Smooth muscle cell (in vitro differentiated cells): ENCODE data around the gene KRT1. TPM values are rescaled to one million over a fixed set of nuclear protein-coding genes. Genes with fewer than 3 reads are reported as not detected.

Experiments
- DNase-seq: peaks from one replicate; lab custom pipeline; 2025; ENCODE audit not compliant: unreplicated experiment; lab: John Stamatoyannopoulos, UW
- H2AFZ ChIP-seq: fragments of 200-600 bp; sonication (generic); 2 replicates; pipeline ENCODE4 v1.6.0; 2016; ENCODE audit warnings: antibody characterized with exemption, low read depth, mild to moderate bottlenecking
- H3F3A ChIP-seq: fragments of 200-600 bp; sonication (generic); 2 replicates; pipeline ENCODE4 v1.6.0; 2017; ENCODE audit warnings: antibody characterized with exemption, low read depth
- H3K27ac ChIP-seq: fragments of 200-600 bp; sonication (generic); 2 replicates; pipeline ENCODE4 v1.5.1; 2016; ENCODE audit warnings: low read depth, mild to moderate bottlenecking
- H3K27me3 ChIP-seq: fragments of 200-600 bp; sonication (generic); 2 replicates; pipeline ENCODE4 v1.6.1; 2016; ENCODE audit warnings: low read depth, mild to moderate bottlenecking
- H3K36me3 ChIP-seq: fragments of 200-600 bp; sonication (generic); 2 replicates; pipeline ENCODE4 v1.5.1; 2016; ENCODE audit warnings: low read depth
- H3K4me1 ChIP-seq: fragments of 200-600 bp; sonication (generic); 2 replicates; pipeline ENCODE4 v1.5.1; 2016; ENCODE audit warnings: low read depth
- H3K4me2 ChIP-seq: fragments of 200-600 bp; sonication (generic); 2 replicates; pipeline ENCODE4 v1.6.0; 2016; ENCODE audit warnings: mild to moderate bottlenecking
- H3K4me3 ChIP-seq: fragments of 200-600 bp; sonication (generic); 2 replicates; pipeline ENCODE4 v1.5.1; 2016; ENCODE audit warnings: mild to moderate bottlenecking
- H3K79me2 ChIP-seq: fragments of 200-600 bp; sonication (generic); 2 replicates; pipeline ENCODE4 v1.6.0; 2016; ENCODE audit warnings: low read depth, mild to moderate bottlenecking
- H3K9ac ChIP-seq: fragments of 200-600 bp; sonication (generic); 2 replicates; pipeline ENCODE4 v1.6.0; 2016; ENCODE audit warnings: low read depth
- H3K9me3 ChIP-seq: fragments of 200-600 bp; sonication (generic); replicated peaks from 2 replicates; pipeline ENCODE4 v1.5.1; 2016; ENCODE audit warnings: low read depth
- H4K20me1 ChIP-seq: fragments of 200-600 bp; sonication (generic); 2 replicates; pipeline ENCODE4 v1.6.0; 2016; ENCODE audit warnings: low read depth
- WGBS: methylation state at CpG from one replicate; pipeline ENCODE4 v1.1.7; 2016; ENCODE audit warnings: low lambda C conversion rate; 5-methylcytosine and 5-hydroxymethylcytosine counted together
- polyA plus RNA-seq: library from polyadenylated mRNA; unstranded; fragments of >200 nt; fragmentation: Nextera tagmentation; extraction: Ambion mirVana; gene quantifications from 2 replicates; pipeline ENCODE4 v1.2.1, GENCODE V29; 2016
- total RNA-seq: library from RNA; depleted of rRNA; stranded (reverse); fragments of >200 nt; gene quantifications from 2 replicates; pipeline ENCODE4 v1.2.3, GENCODE V29; 2014
- TF ChIP-seq, protein P1 (sequence below): fragments of 200-600 bp; sonication (generic); IDR thresholded peaks from 2 replicates; pipeline ENCODE4 v1.5.1; 2017; ENCODE audit warnings: borderline replicate concordance, mild to moderate bottlenecking, antibody characterized with exemption; ENCODE audit not compliant: insufficient read depth, poor library complexity, severe bottlenecking

KRT1 gene
- total and polyA plus RNA-seq, 2 experiments from 2014 or later: 5.6 to 13.5 TPM

GRCh38 chr12:52636592-52637258, 43.5 kb downstream of the KRT1 start:
- TF ChIP-seq, protein P1, sequence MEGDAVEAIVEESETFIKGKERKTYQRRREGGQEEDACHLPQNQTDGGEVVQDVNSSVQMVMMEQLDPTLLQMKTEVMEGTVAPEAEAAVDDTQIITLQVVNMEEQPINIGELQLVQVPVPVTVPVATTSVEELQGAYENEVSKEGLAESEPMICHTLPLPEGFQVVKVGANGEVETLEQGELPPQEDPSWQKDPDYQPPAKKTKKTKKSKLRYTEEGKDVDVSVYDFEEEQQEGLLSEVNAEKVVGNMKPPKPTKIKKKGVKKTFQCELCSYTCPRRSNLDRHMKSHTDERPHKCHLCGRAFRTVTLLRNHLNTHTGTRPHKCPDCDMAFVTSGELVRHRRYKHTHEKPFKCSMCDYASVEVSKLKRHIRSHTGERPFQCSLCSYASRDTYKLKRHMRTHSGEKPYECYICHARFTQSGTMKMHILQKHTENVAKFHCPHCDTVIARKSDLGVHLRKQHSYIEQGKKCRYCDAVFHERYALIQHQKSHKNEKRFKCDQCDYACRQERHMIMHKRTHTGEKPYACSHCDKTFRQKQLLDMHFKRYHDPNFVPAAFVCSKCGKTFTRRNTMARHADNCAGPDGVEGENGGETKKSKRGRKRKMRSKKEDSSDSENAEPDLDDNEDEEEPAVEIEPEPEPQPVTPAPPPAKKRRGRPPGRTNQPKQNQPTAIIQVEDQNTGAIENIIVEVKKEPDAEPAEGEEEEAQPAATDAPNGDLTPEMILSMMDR: no peak
- no peak for DNase-seq
- H3K27ac ChIP-seq: no peak overlapping the region
- H4K20me1 ChIP-seq: no peaks in the 10 kb centered on the region
- H3K4me3 ChIP-seq: no peak overlapping the region
- no peaks in the 10 kb centered on the region for H3F3A ChIP-seq
- no peak overlapping the region for H3K9ac ChIP-seq
- H3K4me2 ChIP-seq: no peak overlapping the region
- H2AFZ ChIP-seq: no peak overlapping the region
- no peaks in the 10 kb centered on the region for H3K4me1 ChIP-seq
- H3K36me3 ChIP-seq: no peaks in the 10 kb centered on the region
- WGBS: 75% methylated on average over 5 of the region's 5 CpGs
- H3K79me2 ChIP-seq: no peaks in the 10 kb centered on the region
- H3K9me3 ChIP-seq: no peaks in the 10 kb centered on the region
- peaks cover 39% of the 10 kb centered on the region for H3K27me3 ChIP-seq

- no peaks in the 10 kb centered on the region for H3K4me1 ChIP-seq
- DNase-seq: no peak
- no peaks in the 10 kb centered on the region for H3K36me3 ChIP-seq
- H2AFZ ChIP-seq: no peak overlapping the region
- TF ChIP-seq, protein P1: no peak
- H3K27ac ChIP-seq: no peak overlapping the region
- 89% methylated on average over 6 of the region's 6 CpGs for WGBS
- H3F3A ChIP-seq: no peaks in the 10 kb centered on the region
- no peak overlapping the region for H3K4me2 ChIP-seq
- no peaks in the 10 kb centered on the region for H4K20me1 ChIP-seq
- no peak overlapping the region for H3K9ac ChIP-seq
- H3K9me3 ChIP-seq: no peaks in the 10 kb centered on the region
- H3K79me2 ChIP-seq: no peaks in the 10 kb centered on the region
- peaks cover 34% of the 10 kb centered on the region for H3K27me3 ChIP-seq
- no peak overlapping the region for H3K4me3 ChIP-seq
Observed at GRCh38 chr12:52636189-52636588, 44.0 kb downstream of the KRT1 start.

GRCh38 chr12:52634266-52635056, 45.7 kb downstream of the KRT1 start:
- no peaks in the 10 kb centered on the region for H3K4me1 ChIP-seq
- H3K27ac ChIP-seq: no peak overlapping the region
- peaks cover 36% of the 10 kb centered on the region for H3K27me3 ChIP-seq
- H4K20me1 ChIP-seq: no peaks in the 10 kb centered on the region
- DNase-seq: no peak
- no peaks in the 10 kb centered on the region for H3K9me3 ChIP-seq
- no peak overlapping the region for H3K4me3 ChIP-seq
- no peaks in the 10 kb centered on the region for H3K79me2 ChIP-seq
- no peak overlapping the region for H3K4me2 ChIP-seq
- no peaks in the 10 kb centered on the region for H3K36me3 ChIP-seq
- WGBS: 68% methylated on average over 7 of the region's 7 CpGs
- H3F3A ChIP-seq: no peaks in the 10 kb centered on the region
- TF ChIP-seq, protein P1: no peak
- H2AFZ ChIP-seq: no peak overlapping the region
- H3K9ac ChIP-seq: no peak overlapping the region
